Measurements from ENCODE around the gene AUTS2. TPM values are rescaled to one million over a fixed set of nuclear protein-coding genes. Genes with fewer than 3 reads are reported as not detected.

The AUTS2 gene
- total RNA-seq, 1 experiment from 2014 or later, result 50.0 TPM

DNA sequence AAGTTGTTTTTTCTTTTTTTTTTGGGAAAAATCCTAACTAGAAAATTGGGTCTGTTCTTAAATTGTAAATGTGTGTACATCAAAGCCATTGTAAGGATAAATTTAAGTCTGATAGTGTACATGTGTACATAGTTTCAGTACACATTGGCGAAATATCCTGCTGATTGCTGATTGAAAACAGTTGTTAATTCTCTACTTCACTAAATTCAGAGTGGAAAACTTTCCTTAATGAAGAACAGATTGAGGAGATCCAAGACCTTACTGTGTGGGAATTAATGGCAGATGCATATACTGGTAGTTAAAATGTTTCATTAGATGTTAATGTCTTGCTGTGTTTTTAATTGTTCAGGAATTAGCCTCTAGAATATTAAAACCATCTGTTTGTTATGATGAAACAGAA is 506.0 kb downstream of the AUTS2 start (continued):
- TF ChIP-seq, protein P1, sequence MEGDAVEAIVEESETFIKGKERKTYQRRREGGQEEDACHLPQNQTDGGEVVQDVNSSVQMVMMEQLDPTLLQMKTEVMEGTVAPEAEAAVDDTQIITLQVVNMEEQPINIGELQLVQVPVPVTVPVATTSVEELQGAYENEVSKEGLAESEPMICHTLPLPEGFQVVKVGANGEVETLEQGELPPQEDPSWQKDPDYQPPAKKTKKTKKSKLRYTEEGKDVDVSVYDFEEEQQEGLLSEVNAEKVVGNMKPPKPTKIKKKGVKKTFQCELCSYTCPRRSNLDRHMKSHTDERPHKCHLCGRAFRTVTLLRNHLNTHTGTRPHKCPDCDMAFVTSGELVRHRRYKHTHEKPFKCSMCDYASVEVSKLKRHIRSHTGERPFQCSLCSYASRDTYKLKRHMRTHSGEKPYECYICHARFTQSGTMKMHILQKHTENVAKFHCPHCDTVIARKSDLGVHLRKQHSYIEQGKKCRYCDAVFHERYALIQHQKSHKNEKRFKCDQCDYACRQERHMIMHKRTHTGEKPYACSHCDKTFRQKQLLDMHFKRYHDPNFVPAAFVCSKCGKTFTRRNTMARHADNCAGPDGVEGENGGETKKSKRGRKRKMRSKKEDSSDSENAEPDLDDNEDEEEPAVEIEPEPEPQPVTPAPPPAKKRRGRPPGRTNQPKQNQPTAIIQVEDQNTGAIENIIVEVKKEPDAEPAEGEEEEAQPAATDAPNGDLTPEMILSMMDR (IDR thresholded peaks at IDR 0.05), result no peak
- no peak for TF ChIP-seq IRF2 (CRISPR knock-in tag; IDR thresholded peaks at IDR 0.05; ENCODE audit: borderline replicate concordance, low read depth)

DNA sequence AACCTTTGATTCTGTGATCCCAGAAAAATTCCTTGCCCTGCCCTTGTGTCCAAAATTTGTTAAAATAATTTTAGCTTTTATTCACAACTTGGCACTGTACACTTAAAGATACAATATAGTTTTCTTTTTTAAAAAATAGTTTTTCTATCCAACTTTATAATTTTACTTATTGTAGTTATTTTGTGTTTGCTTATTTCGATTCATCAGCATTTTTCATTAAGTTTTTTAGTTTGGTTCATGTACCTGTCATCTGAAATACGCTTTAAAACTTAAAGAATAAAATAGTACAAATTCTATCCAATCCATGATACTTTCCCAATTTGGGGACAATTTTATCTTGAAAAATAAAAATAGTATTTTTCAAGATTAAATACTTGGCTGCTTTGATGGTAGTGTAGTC is 514.8 kb downstream of the AUTS2 start:
- Mint-ChIP-seq H3K4me3 (no peak overlapping the region), H3K9me3 (no peaks in the 10 kb centered on the region), H3K27me3 (ENCODE audit: low read depth) (no peaks in the 10 kb centered on the region), H3K4me1 (peaks cover 17% of the 10 kb centered on the region), H3K27ac (no peak overlapping the region), H3K36me3 (no peaks in the 10 kb centered on the region)
- ATAC-seq, result no peak
- DNase-seq (ENCODE audit: low spot score), result no peak
- ChIA-PET CTCF (interaction anchor here (0.7 kb wide), 1 partner anchor 11 kb away, joined by 3 read pairs; no protein-coding TSS in a partner anchor), POLR2A (no interaction called here)
- TF ChIP-seq SOX15 (CRISPR knock-in tag; IDR thresholded peaks at IDR 0.05) (no peak), HMGA2 (CRISPR knock-in tag; IDR thresholded peaks at IDR 0.05) (no peak)

DNA sequence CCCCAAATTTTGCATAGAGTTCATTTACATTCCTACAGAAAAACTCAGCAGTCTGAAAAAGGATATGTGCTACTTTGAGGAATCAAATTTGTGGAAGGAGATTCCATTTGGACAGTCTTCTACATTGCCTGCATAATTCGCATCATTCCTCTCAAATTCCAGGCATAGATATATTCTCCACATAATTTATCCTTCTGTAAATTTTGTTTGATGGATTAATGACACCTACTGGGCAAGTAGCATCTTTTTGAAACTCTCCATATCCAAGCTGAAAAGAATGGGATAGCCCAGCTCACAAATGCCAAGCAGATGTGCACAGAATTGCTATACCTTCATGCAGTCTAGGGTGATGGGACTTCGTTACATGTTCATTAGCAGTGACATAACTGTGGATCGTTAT is 515.3 kb downstream of the AUTS2 start:
- DNase-seq (ENCODE audit: low spot score), result no peak
- no peaks in the 10 kb centered on the region for H3K36me3 Mint-ChIP-seq
- no peaks in the 10 kb centered on the region for H3K27me3 Mint-ChIP-seq (ENCODE audit: low read depth)
- CTCF ChIA-PET, result no interaction called here
- H3K9me3 Mint-ChIP-seq, result no peaks in the 10 kb centered on the region
- peaks cover 17% of the 10 kb centered on the region for H3K4me1 Mint-ChIP-seq
- H3K27ac Mint-ChIP-seq, result no peak overlapping the region
- POLR2A ChIA-PET, result no interaction called here
- no peak overlapping the region for H3K4me3 Mint-ChIP-seq
- TF ChIP-seq, protein P2, sequence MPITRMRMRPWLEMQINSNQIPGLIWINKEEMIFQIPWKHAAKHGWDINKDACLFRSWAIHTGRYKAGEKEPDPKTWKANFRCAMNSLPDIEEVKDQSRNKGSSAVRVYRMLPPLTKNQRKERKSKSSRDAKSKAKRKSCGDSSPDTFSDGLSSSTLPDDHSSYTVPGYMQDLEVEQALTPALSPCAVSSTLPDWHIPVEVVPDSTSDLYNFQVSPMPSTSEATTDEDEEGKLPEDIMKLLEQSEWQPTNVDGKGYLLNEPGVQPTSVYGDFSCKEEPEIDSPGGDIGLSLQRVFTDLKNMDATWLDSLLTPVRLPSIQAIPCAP (CRISPR knock-in tag; IDR thresholded peaks at IDR 0.05), result no peak
- TF ChIP-seq, protein P3, sequence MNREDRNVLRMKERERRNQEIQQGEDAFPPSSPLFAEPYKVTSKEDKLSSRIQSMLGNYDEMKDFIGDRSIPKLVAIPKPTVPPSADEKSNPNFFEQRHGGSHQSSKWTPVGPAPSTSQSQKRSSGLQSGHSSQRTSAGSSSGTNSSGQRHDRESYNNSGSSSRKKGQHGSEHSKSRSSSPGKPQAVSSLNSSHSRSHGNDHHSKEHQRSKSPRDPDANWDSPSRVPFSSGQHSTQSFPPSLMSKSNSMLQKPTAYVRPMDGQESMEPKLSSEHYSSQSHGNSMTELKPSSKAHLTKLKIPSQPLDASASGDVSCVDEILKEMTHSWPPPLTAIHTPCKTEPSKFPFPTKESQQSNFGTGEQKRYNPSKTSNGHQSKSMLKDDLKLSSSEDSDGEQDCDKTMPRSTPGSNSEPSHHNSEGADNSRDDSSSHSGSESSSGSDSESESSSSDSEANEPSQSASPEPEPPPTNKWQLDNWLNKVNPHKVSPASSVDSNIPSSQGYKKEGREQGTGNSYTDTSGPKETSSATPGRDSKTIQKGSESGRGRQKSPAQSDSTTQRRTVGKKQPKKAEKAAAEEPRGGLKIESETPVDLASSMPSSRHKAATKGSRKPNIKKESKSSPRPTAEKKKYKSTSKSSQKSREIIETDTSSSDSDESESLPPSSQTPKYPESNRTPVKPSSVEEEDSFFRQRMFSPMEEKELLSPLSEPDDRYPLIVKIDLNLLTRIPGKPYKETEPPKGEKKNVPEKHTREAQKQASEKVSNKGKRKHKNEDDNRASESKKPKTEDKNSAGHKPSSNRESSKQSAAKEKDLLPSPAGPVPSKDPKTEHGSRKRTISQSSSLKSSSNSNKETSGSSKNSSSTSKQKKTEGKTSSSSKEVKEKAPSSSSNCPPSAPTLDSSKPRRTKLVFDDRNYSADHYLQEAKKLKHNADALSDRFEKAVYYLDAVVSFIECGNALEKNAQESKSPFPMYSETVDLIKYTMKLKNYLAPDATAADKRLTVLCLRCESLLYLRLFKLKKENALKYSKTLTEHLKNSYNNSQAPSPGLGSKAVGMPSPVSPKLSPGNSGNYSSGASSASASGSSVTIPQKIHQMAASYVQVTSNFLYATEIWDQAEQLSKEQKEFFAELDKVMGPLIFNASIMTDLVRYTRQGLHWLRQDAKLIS (CRISPR knock-in tag; IDR thresholded peaks at IDR 0.05; ENCODE audit: borderline replicate concordance), result no peak
- no peak for ATAC-seq

DNA sequence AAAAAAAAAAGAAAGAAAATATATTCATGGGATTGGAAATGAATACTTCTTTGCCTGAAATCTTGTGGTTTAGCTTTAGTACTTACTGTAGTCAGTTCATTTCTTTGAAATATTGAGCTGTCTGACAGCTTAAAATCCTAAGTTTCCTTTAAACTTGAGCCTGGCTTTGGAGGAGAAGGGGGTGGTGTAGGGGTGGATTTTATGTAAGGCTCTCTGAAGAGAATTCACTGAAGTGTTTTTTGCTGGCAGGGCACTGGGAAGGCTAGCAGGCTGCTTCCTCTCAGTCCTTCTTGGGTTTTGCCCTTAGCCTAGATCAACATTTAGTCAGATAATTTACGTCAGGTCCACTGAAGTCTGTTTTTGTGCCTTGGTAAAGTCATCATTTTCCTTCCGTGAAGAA is 516.5 kb downstream of the AUTS2 start:
- Mint-ChIP-seq H3K4me3 (no peak overlapping the region), H3K4me1 (peaks cover 17% of the 10 kb centered on the region), H3K27me3 (ENCODE audit: low read depth) (no peaks in the 10 kb centered on the region), H3K27ac (no peak overlapping the region), H3K36me3 (no peaks in the 10 kb centered on the region), H3K9me3 (no peaks in the 10 kb centered on the region)
- no peak for TF ChIP-seq FOXJ3 (CRISPR knock-in tag; IDR thresholded peaks at IDR 0.05; ENCODE audit: borderline replicate concordance)
- TF ChIP-seq SMAD3 (CRISPR knock-in tag; IDR thresholded peaks at IDR 0.05; ENCODE audit: borderline replicate concordance), result no peak
- TF ChIP-seq, protein P4, sequence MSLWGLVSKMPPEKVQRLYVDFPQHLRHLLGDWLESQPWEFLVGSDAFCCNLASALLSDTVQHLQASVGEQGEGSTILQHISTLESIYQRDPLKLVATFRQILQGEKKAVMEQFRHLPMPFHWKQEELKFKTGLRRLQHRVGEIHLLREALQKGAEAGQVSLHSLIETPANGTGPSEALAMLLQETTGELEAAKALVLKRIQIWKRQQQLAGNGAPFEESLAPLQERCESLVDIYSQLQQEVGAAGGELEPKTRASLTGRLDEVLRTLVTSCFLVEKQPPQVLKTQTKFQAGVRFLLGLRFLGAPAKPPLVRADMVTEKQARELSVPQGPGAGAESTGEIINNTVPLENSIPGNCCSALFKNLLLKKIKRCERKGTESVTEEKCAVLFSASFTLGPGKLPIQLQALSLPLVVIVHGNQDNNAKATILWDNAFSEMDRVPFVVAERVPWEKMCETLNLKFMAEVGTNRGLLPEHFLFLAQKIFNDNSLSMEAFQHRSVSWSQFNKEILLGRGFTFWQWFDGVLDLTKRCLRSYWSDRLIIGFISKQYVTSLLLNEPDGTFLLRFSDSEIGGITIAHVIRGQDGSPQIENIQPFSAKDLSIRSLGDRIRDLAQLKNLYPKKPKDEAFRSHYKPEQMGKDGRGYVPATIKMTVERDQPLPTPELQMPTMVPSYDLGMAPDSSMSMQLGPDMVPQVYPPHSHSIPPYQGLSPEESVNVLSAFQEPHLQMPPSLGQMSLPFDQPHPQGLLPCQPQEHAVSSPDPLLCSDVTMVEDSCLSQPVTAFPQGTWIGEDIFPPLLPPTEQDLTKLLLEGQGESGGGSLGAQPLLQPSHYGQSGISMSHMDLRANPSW (CRISPR knock-in tag; conservative IDR thresholded peaks at IDR 0.05; ENCODE audit: low read depth), result no peak
- TF ChIP-seq, protein P5, sequence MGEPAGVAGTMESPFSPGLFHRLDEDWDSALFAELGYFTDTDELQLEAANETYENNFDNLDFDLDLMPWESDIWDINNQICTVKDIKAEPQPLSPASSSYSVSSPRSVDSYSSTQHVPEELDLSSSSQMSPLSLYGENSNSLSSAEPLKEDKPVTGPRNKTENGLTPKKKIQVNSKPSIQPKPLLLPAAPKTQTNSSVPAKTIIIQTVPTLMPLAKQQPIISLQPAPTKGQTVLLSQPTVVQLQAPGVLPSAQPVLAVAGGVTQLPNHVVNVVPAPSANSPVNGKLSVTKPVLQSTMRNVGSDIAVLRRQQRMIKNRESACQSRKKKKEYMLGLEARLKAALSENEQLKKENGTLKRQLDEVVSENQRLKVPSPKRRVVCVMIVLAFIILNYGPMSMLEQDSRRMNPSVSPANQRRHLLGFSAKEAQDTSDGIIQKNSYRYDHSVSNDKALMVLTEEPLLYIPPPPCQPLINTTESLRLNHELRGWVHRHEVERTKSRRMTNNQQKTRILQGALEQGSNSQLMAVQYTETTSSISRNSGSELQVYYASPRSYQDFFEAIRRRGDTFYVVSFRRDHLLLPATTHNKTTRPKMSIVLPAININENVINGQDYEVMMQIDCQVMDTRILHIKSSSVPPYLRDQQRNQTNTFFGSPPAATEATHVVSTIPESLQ (CRISPR knock-in tag; IDR thresholded peaks at IDR 0.05), result no peak
- no peak for TF ChIP-seq TEAD4 (CRISPR knock-in tag; IDR thresholded peaks at IDR 0.05)
- TF ChIP-seq, protein P3 (CRISPR knock-in tag; IDR thresholded peaks at IDR 0.05; ENCODE audit: borderline replicate concordance), result no peak
- CTCF ChIA-PET, result no interaction called here
- DNase-seq (ENCODE audit: low spot score), result no peak
- POLR2A ChIA-PET, result no interaction called here
- no peak for ATAC-seq
